ENCODE measurements around the gene ZNF282.

Gene ZNF282

GRCh38 chr7:149154056-149154455 lies 41.3 kb upstream of the ZNF282 start:
- no peak for TF ChIP-seq MYC (IDR thresholded peaks at IDR 0.05; ENCODE audit: low read depth, low read length)
- no peak for TF ChIP-seq MAX (IDR thresholded peaks at IDR 0.05; ENCODE audit: low read depth, low read length)
- TF ChIP-seq POLR2A (IDR thresholded peaks at IDR 0.05; ENCODE audit: extremely low read depth, insufficient read length), result no peak
- TF ChIP-seq CTCF (IDR thresholded peaks at IDR 0.05; ENCODE audit: low read depth, low read length), result no peak
- H3K4me3 ChIP-seq (ENCODE audit: low read depth, low read length), result no peak overlapping the region
- no peak for DNase-seq (ENCODE audit: low read depth)

GRCh38 chr7:149156898-149157297 lies 38.4 kb upstream of the ZNF282 start:
- no peak for TF ChIP-seq CTCF (IDR thresholded peaks at IDR 0.05; ENCODE audit: low read depth, low read length)
- no peak for TF ChIP-seq MAX (IDR thresholded peaks at IDR 0.05; ENCODE audit: low read depth, low read length)

GRCh38 chr7:149161241-149161848 lies 34.0 kb upstream of the ZNF282 start:
- no peak overlapping the region for H3K4me3 ChIP-seq (ENCODE audit: low read depth, low read length)
- TF ChIP-seq MYC (IDR thresholded peaks at IDR 0.05; ENCODE audit: low read depth, low read length), result no peak
- DNase-seq (ENCODE audit: low read depth), result no peak

More at GRCh38 chr7:149156898-149157297, 38.4 kb upstream of the ZNF282 start:
- H3K4me3 ChIP-seq (ENCODE audit: low read depth, low read length), result no peak overlapping the region
- no peak for DNase-seq (ENCODE audit: low read depth)

GRCh38 chr7:149166142-149166541 lies 29.2 kb upstream of the ZNF282 start:
- DNase-seq (ENCODE audit: low read depth), result no peak
- TF ChIP-seq MYC (IDR thresholded peaks at IDR 0.05; ENCODE audit: low read depth, low read length), result no peak
- no peak for TF ChIP-seq CTCF (IDR thresholded peaks at IDR 0.05; ENCODE audit: low read depth, low read length)
- no peak for TF ChIP-seq MAX (IDR thresholded peaks at IDR 0.05; ENCODE audit: low read depth, low read length)
- TF ChIP-seq POLR2A (IDR thresholded peaks at IDR 0.05; ENCODE audit: extremely low read depth, insufficient read length), result no peak

GRCh38 chr7:149166630-149167352 lies 28.6 kb upstream of the ZNF282 start:
- no peak overlapping the region for H3K4me3 ChIP-seq (ENCODE audit: low read depth, low read length)
- no peak for DNase-seq (ENCODE audit: low read depth)
- TF ChIP-seq MAX (IDR thresholded peaks at IDR 0.05; ENCODE audit: low read depth, low read length) (no peak), MYC (IDR thresholded peaks at IDR 0.05; ENCODE audit: low read depth, low read length) (no peak), CTCF (IDR thresholded peaks at IDR 0.05; ENCODE audit: low read depth, low read length) (no peak), POLR2A (IDR thresholded peaks at IDR 0.05; ENCODE audit: extremely low read depth, insufficient read length) (no peak)

More at GRCh38 chr7:149166142-149166541, 29.2 kb upstream of the ZNF282 start:
- H3K4me3 ChIP-seq (ENCODE audit: low read depth, low read length), result no peak overlapping the region

GRCh38 chr7:149171892-149172533 lies 23.3 kb upstream of the ZNF282 start:
- TF ChIP-seq MAX (IDR thresholded peaks at IDR 0.05; ENCODE audit: low read depth, low read length), result no peak
- no peak for TF ChIP-seq POLR2A (IDR thresholded peaks at IDR 0.05; ENCODE audit: extremely low read depth, insufficient read length)
- no peak for TF ChIP-seq CTCF (IDR thresholded peaks at IDR 0.05; ENCODE audit: low read depth, low read length)
- TF ChIP-seq MYC (IDR thresholded peaks at IDR 0.05; ENCODE audit: low read depth, low read length), result no peak
- no peak overlapping the region for H3K4me3 ChIP-seq (ENCODE audit: low read depth, low read length)
- DNase-seq (ENCODE audit: low read depth), result no peak
